Stomach (tissue), 9 donors: ENCODE results near the gene KHK. TPM values are rescaled to one million over a fixed set of nuclear protein-coding genes. Genes with fewer than 3 reads are reported as not detected.
"Not testable (repeated sequence)": the region's sequence is repeated elsewhere in the genome, so short reads cannot be mapped to it uniquely, and the experiment has no call there.

Experiments used
- DNase-seq, 2 donors: peaks; one replicate each; pipeline versions ENCODE4 v3.0.0 to v3.0.0-alpha.2; 2013 to 2019
- H3K27ac ChIP-seq, 5 donors: fragments of 200-600 bp in 4 of 5; sonication (generic) in 4 of 5; one replicate each; pipeline ENCODE4 v1.5.1; 2013 to 2019; ENCODE audit warnings: mild to moderate bottlenecking in 1 of 5, moderate library complexity in 1 of 5
- H3K27me3 ChIP-seq, 3 donors: fragments of 200-600 bp; sonication (generic); one replicate each; pipeline ENCODE4 v1.5.1; 2017 to 2019; ENCODE audit warnings: mixed run types in 1 of 3
- H3K36me3 ChIP-seq, 4 donors: fragments of 200-600 bp; sonication (generic); 1 replicate in 3 of 4; 2 replicates in 1 of 4; pipeline ENCODE4 v1.5.1; 2016 to 2019
- H3K4me1 ChIP-seq, 4 donors: fragments of 200-600 bp; sonication (generic); one replicate each; pipeline ENCODE4 v1.5.1; 2016 to 2019
- H3K4me3 ChIP-seq, 4 donors: fragments of 200-600 bp; sonication (generic) in 3 of 4; one replicate each; pipeline ENCODE4 v1.5.1; 2016 to 2019; ENCODE audit warnings: mild to moderate bottlenecking in 1 of 4
- H3K9me3 ChIP-seq, 4 donors: fragments of 200-600 bp; sonication (generic); one replicate each; pipeline ENCODE4 v1.5.1; 2016 to 2019
- EP300 ChIP-seq: sonication (generic); formaldehyde crosslinking; IDR thresholded peaks from one replicate; pipeline ENCODE4 v1.6.1; 2017; ENCODE audit warnings: antibody characterized with exemption
- POLR2A ChIP-seq, 4 donors: fragments of 450-650 bp; IDR thresholded peaks; one replicate each; pipeline ENCODE4 v1.6.1; 2016; ENCODE audit warnings: antibody characterized with exemption in 4 of 4, control low read depth in 2 of 4, mild to moderate bottlenecking in 1 of 4, moderate library complexity in 1 of 4
- POLR2AphosphoS5 ChIP-seq, 3 donors: sonication (generic); formaldehyde crosslinking; IDR thresholded peaks; one replicate each; pipeline ENCODE4 v1.6.1; 2016; ENCODE audit warnings: antibody characterized with exemption in 3 of 3
- WGBS, 5 donors: extraction: QIAGEN DNeasy Blood & Tissue Kit in 3 of 5; methylation state at CpG; one replicate each; pipeline versions ENCODE4 v1.1.5 to v1.1.7; 2013 to 2018; 5-methylcytosine and 5-hydroxymethylcytosine counted together
- intact Hi-C: fragments of 100-400 bp; cut with DNase I; formaldehyde crosslinking; loops from one replicate; pipeline ENCODE4 v1.15.1; 2023; ENCODE audit warnings: low total_unique reads
- polyA plus RNA-seq, 3 donors: library from polyadenylated mRNA; stranded (reverse); fragments of 200-250 nt; gene quantifications; one replicate each; pipeline ENCODE4 v1.2.3, GENCODE V29; 2013
- total RNA-seq, 5 donors: library from RNA; depleted of rRNA; stranded (reverse); fragments of >200 nt; gene quantifications; one replicate each; pipeline versions ENCODE4 v1.1.0 to v1.2.3, GENCODE V29; 2014 to 2016
- TF ChIP-seq, protein P1 (sequence below), 7 experiments: fragments of 450-650 bp in 4 of 7; fragments of 200-600 bp in 3 of 7; sonication (generic) in 3 of 7; IDR thresholded peaks; one replicate each; pipeline ENCODE4 v1.5.1; 2016 to 2019; ENCODE audit warnings: antibody characterized with exemption in 7 of 7, control low read depth in 2 of 7, mild to moderate bottlenecking in 1 of 7
- donor health status: healthy with polysubstance abuse.
- donor health status: Bipolar disorder and iron deficiency.
- donor health status: healthy.

KHK gene
- total and polyA plus RNA-seq, 8 donors: 1.3 to 18.2 (median 3.5) TPM; not detected in 1

DNA sequence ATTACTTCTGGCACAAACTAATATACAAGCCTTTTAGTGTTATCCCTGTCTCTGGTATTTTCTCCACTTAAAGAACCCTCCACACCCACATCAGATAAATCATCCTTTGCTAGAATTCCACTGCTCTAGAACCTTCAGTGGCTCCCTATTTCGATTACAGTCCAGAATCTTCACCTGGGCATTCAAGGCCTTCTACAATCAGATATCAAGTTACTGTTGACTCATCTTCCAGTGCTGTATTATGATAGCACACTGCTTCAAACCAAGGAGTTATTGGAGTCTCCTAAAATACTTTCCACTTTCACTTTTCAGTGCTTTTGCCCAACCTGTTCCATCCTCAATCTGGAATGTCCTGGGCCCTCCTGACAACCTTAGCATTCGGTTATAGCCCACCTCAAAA, 28.9 kb downstream of the KHK start:
- no peak overlapping the region for H3K4me3 ChIP-seq
- H3K4me1 ChIP-seq: peaks cover 11 to 17% (median 13%) of the 10 kb centered on the region in 4 donors
- no peaks in the 10 kb centered on the region for H3K36me3 ChIP-seq
- DNase-seq: no peak
- TF ChIP-seq POLR2A (IDR thresholded peaks at IDR 0.05): no peak
- TF ChIP-seq POLR2AphosphoS5 (IDR thresholded peaks at IDR 0.05): no peak
- no peak for TF ChIP-seq EP300
- TF ChIP-seq, protein P1, sequence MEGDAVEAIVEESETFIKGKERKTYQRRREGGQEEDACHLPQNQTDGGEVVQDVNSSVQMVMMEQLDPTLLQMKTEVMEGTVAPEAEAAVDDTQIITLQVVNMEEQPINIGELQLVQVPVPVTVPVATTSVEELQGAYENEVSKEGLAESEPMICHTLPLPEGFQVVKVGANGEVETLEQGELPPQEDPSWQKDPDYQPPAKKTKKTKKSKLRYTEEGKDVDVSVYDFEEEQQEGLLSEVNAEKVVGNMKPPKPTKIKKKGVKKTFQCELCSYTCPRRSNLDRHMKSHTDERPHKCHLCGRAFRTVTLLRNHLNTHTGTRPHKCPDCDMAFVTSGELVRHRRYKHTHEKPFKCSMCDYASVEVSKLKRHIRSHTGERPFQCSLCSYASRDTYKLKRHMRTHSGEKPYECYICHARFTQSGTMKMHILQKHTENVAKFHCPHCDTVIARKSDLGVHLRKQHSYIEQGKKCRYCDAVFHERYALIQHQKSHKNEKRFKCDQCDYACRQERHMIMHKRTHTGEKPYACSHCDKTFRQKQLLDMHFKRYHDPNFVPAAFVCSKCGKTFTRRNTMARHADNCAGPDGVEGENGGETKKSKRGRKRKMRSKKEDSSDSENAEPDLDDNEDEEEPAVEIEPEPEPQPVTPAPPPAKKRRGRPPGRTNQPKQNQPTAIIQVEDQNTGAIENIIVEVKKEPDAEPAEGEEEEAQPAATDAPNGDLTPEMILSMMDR (IDR thresholded peaks at IDR 0.05): no peak
- intact Hi-C loops: no loop called here
- 65 to 81% (median 69%) methylated on average over 2 of the region's 2 CpGs for WGBS, 5 donors
- peaks cover 10 to 39% (median 24%) of the 10 kb centered on the region in 3 donors for H3K27me3 ChIP-seq
- H3K27ac ChIP-seq: no peak overlapping the region
- no peaks in the 10 kb centered on the region for H3K9me3 ChIP-seq

DNA sequence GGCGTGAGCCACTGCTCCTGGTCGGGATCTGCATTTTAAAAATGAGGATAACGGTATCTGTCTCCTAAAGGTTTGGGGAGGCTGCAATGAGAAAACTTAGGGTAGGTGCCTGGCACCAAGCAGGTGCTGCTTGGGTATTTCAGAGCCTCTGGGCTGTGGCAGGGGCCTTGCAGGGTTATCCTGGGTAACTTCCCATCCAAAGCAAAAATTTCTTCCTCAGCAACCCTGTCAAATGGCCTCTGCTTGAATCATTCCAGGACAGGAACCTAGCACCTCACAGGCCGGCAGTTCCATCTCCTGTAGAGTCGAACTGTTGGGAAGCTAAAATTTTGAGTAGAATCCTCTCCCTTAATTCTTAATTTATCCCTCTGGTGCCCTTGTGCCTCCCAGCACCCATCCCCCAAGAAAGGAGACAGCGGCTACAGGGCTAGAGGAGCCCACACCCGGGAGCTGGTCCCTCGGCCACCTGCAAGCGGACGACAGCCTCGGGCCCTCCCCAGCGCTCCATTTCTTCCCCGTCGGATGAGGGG, 31.5 kb downstream of the KHK start:
- Histone ChIP-seq H3K4me3 (peak overlapping the region; percentile 44 to 58 (median 50)), H3K36me3 (no peaks in the 10 kb centered on the region), H3K9me3 (no peaks in the 10 kb centered on the region), H3K27ac (no peak overlapping the region), H3K27me3 (peaks cover 10 to 39% (median 24%) of the 10 kb centered on the region in 3 donors), H3K4me1 (peaks cover 11 to 21% (median 17%) of the 10 kb centered on the region in 4 donors)
- intact Hi-C loops: no loop called here
- no peak for DNase-seq
- TF ChIP-seq POLR2A (IDR thresholded peaks at IDR 0.05): no peak
- TF ChIP-seq POLR2AphosphoS5 (IDR thresholded peaks at IDR 0.05): no peak
- TF ChIP-seq EP300: no peak
- TF ChIP-seq, protein P1 (IDR thresholded peaks at IDR 0.05): no peak
- WGBS, 5 donors: 23 to 26% (median 26%) methylated on average over 12 to 14 of the region's 14 CpGs

DNA sequence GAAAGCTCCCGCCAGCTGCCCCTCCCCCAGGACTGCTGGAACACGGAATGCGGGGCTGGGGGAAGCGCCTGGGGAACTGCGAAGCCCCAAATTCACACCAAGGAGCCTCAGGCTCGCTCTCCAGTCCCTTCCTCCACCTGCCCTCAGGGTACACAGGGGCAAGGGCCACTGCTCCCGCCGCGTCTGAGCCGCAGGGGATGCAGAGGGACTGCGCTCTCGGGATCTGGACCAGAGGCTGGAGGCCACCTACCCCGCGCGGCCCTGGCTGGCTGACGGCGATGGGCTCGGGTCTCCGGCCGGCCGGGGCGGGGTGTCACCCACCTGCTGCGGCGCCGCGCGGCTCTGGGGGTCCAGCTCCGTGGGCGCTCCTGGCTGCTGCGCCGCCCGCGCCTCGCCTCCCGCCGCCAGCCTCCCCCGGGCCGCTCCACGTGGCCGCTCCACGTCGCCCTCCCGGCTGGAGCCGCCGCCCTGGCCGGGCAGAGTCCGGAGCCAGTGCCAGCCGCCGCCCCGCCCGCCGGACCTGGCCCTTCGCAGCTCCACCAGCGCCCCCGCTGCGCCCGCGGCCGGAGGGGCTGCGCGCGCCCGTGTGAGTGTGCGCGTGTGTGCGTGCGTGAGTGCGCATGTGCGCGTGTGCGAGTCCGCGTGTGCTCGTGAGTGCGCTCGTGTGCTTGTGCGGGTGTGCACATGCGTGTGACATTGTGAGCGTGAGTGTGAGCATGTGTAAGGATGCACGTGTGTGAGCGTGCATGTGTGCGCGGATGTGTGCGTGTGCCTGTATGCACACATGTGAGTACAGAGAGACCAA, 32.2 kb downstream of the KHK start, which contains the start of gene CGREF1:
TSS of gene CGREF1 (minus strand) at position 604 of the 805 bp plus-strand sequence. CDS start 14,762 bp downstream, outside the sequence.
- peaks cover 13 to 28% (median 23%) of the 10 kb centered on the region in 4 donors for H3K4me1 ChIP-seq
- 2 to 13% (median 4%) methylated on average over 11 to 84 of the region's 84 CpGs for WGBS, 5 donors
- no peaks in the 10 kb centered on the region for H3K9me3 ChIP-seq
- no peaks in the 10 kb centered on the region for H3K36me3 ChIP-seq
- TF ChIP-seq POLR2A (IDR thresholded peaks at IDR 0.05) (no peak), POLR2AphosphoS5 (IDR thresholded peaks at IDR 0.05) (no peak), EP300 (no peak)
- TF ChIP-seq, protein P1 (IDR thresholded peaks at IDR 0.05): no peak
- H3K27me3 ChIP-seq: peaks cover 10 to 39% (median 24%) of the 10 kb centered on the region in 3 donors
- peak within 1 kb of the TSS; percentile 44 to 58 (median 50) for H3K4me3 ChIP-seq
- no peak within 1 kb of the TSS for H3K27ac ChIP-seq
- DNase-seq: peak; percentile 45 to 68
- intact Hi-C loops: no loop called here

DNA sequence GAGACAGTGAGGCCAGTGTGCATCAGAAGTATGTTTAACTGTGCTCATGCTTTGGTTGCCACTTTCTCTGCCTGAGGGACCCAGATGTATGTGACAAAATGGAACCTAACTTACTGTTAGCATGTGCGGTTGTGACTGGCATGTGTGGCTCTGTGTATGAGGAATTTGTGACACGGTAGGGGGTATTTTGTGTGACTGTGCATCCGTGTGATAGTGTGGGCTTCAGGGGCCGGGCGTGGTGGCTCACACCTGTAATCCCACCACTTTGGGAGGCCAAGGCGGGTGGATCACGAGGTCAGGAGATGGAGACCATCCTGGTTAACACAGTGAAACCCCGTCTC, 32.7 kb downstream of the KHK start:
- Histone ChIP-seq H3K27me3 (peaks cover 10 to 39% (median 24%) of the 10 kb centered on the region in 3 donors), H3K4me3 (peak overlapping the region; percentile 44 to 58 (median 50)), H3K4me1 (peaks cover 17 to 33% (median 28%) of the 10 kb centered on the region in 4 donors)
- H3K36me3 ChIP-seq, intact Hi-C loops, DNase-seq, H3K9me3 ChIP-seq, H3K27ac ChIP-seq: not testable (repeated sequence)
- WGBS, 5 donors: 71 to 82% (median 80%) methylated on average over 8 of the region's 8 CpGs
